HEK293T (cell line): Measurements from ENCODE around the gene SORBS1.

Source experiments
- BHLHE40 ChIP-seq: fragments of 450-650 bp; IDR thresholded peaks from 2 replicates; pipeline ENCODE4 v1.6.1; 2016; ENCODE audit warnings: mild to moderate bottlenecking, moderate library complexity, borderline replicate concordance
- ELF4 ChIP-seq: fragments of 450-650 bp; IDR thresholded peaks from 2 replicates; pipeline ENCODE4 v1.6.1; 2017; ENCODE audit warnings: antibody characterized with exemption
- FOXA1 ChIP-seq: fragments of 450-650 bp; IDR thresholded peaks from 2 replicates; pipeline ENCODE4 v1.6.1; 2016; ENCODE audit warnings: mild to moderate bottlenecking
- FOXM1 ChIP-seq: fragments of 450-650 bp; IDR thresholded peaks from 2 replicates; pipeline ENCODE4 v1.6.1; 2017; ENCODE audit warnings: mild to moderate bottlenecking, borderline replicate concordance
- TF ChIP-seq, protein P1 (sequence below): fragments of 450-650 bp; IDR thresholded peaks from 2 replicates; pipeline ENCODE4 v1.6.1; 2016

DNA sequence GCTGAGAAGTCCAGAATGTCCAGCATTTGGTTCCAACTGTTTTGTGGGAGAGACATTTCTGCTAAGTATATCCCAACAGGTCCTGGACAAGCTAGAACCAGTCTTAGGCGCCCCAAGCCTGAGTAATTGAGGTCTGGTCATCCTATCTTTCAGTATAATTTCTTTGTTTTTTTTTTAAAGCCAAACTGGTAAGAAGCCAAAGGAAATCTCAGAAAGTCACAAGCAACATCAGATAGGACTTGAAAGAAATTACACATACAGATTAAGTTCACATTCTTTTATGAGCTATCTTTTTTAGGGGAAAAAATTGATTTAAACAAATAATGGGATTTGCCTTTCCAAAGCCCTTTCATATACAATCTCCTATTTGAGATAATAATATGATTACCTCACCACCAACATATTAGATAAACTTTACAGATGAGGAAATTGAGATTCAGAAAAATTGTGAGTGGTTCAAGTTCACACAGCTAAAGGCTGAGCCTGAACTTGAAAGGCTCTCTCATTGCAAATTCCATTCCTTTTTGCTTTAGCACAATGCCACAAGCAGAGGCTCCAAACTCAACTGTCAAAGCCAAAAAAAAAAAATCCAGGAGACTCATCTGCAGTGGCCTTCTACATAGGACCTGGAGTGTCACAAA, 285.3 kb downstream of the SORBS1 start:
- TF ChIP-seq ELF4 = no peak
- no peak for TF ChIP-seq BHLHE40
- TF ChIP-seq FOXM1 = no peak
- TF ChIP-seq, protein P1, sequence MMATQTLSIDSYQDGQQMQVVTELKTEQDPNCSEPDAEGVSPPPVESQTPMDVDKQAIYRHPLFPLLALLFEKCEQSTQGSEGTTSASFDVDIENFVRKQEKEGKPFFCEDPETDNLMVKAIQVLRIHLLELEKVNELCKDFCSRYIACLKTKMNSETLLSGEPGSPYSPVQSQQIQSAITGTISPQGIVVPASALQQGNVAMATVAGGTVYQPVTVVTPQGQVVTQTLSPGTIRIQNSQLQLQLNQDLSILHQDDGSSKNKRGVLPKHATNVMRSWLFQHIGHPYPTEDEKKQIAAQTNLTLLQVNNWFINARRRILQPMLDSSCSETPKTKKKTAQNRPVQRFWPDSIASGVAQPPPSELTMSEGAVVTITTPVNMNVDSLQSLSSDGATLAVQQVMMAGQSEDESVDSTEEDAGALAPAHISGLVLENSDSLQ = no peak
- TF ChIP-seq FOXA1 = no peak
